GM21737 (cell line): Measurements from ENCODE around the gene GNAL.
A peak's percentile ranks its signal among the peaks of the same experiment; 100 is the strongest.
"Not testable (repeated sequence)": the region's sequence is repeated elsewhere in the genome, so short reads cannot be mapped to it uniquely, and the experiment has no call there.

ENCODE experiments used
- ATAC-seq: cut with Tn5 transposase; IDR thresholded peaks from one replicate; pipeline ENCODE4 v1.9.1; 2021; ENCODE audit warnings: mild to moderate bottlenecking, moderate library complexity; ENCODE audit not compliant: unreplicated experiment

Gene GNAL

DNA sequence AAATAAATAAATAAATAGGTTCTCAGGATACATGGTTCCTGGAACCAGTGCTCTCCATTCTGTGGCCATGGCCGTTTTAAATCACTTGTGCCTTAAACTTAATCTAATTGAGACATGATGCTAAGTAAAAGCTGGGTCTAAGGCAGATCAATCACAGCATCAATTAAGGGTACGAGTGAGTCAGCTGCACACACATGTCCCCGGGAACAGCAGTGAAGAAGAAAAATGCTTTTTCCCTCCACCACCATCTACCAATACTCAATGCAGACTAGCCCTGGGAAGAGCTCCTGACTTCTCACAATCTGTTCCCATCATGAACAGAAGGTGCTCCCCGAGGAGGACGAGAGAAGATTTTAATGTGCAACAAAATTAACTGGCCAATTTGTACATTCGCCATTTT, 155.4 kb downstream of the GNAL start:
- no peak for ATAC-seq

DNA sequence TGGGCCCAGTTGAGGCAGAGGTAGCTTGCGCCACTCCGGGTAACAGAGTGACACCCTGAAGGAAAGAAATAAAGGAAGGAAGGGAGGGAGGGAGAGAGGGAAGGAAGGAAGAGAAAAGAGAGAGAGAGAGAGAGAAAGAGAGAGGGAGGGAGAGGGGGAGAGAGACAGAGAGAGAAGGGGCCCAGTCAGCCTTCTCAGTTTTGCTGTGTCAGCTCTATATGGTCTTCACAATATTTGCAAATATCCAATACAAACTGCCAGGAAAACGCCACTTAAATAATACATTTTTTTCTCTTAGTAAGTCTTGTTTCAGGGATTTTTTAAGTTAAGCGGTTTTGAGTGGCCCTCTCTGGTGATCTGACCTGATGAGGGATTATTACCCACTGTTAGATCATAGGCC, 156.6 kb downstream of the GNAL start:
- ATAC-seq: no peak

DNA sequence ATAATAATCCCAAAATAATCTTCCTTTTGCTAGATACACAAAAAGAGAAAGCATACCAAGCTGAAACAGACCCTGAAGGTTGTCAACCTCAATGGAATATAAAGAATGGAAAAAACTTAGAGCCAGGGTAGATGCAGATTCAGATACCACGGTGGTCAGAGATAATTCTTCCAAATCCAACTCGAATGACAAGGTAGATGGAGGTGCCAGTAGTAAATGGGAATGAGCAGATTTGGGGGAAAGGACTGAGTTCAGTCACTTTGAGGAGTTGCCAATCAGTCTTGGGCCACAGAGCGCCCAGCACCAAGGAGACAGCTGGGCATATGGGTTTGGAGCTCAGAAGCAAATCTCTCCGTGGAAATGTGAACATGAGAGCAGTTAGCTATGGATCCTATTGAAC, 158.7 kb downstream of the GNAL start:
- ATAC-seq: no peak

DNA sequence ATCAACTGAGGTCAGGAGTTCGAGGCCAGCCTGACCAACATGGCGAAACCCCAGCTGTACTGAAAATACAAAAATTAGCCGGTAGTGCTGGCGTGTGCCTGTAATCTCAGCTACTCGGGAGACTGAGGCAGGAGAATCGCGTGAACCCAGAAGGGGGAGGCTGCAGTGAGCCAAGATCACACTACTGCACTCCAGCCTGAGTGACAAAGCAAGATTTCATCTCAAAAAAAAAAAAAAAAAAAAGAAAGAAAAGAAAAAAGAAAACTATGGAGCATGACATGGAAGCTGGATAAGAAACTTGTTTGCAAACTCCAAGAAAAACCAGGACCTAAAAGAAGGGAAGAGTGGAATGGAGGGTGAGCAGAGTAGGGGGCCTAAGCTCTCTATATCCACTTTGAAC, 160.2 kb downstream of the GNAL start:
- ATAC-seq: no peak

DNA sequence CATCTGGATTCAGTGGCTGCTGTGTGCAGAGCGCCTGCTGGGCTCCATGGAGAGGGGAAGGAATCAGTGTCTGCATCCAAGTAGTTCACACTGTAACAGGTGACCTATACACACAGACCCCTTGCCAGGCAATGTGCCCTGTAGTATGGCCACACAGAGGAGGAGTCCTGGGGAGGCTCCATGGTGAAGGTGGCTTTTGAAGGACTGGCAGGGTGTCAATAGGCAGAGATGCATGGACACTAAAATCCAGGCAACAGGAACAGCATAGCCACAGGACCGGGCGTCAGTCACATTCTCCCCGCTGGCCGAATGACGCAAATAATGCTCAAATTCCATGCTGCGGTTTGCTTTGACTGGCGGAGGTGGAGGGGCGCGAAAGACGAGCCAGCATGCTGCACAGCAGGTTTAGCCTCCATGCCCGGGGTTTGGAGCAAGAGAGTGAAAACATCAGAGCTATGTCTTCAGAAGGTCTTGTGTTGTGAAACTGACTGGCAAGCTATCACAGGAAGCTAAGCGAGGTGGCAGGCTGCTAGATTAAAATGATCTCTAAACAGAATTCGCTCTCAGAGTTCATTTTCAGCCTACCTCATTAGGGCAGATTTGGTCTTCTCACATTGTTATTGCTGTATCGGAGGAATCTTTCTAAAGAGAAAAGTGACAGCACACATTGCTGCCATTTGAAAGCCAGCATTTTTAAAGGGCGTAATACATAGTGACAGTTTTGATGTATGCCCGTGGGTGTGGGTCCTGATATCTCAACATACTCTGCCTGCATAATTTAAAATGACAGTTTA, 161.0 kb downstream of the GNAL start:
- no peak for ATAC-seq

DNA sequence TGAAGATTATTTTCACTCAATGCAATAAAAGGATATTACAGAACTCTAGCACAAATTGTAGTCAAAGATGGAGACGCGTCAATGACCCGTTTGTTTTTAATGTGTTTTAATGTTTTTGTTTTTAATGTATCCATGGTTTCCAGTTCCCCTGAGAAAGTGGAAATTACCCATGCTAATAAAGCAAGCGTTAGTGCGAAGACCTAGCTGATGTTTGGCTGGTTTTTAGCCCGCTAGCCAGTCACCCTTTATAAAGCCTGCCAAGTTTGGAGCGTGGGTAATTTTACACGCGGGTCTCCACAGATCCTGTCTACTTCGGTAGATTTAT, 161.7 kb downstream of the GNAL start:
- ATAC-seq: peak; percentile 16

DNA sequence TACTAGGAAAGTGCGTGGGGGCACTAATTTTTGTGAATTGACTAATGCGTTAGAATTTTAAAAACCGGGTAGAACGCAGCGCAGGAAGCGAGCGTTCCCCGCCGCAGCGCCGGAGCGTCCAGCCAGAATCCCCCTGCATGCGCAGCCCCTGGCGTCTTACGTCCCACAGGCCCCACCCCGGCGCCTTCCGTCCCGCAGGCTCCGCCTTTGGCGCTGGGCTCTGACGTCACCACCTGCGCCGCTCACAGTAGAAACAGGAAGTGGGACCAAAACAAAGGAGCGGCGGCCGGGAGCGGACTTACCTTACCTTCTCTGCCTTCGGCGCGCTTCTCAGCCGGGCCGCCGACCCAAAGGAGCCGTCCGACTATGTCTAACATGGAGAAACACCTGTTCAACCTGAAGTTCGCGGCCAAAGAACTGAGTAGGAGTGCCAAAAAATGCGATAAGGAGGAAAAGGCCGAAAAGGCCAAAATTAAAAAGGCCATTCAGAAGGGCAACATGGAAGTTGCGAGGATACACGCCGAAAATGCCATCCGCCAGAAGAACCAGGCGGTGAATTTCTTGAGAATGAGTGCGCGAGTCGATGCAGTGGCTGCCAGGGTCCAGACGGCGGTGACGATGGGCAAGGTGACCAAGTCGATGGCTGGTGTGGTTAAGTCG, 162.2 kb downstream of the GNAL start, which contains the start of gene CHMP1B:
CHMP1B (plus strand) TSS at position 268 of the 660 bp plus-strand sequence; CDS start at position 367, 99 bp downstream.
- peak; percentile 90 for ATAC-seq

DNA sequence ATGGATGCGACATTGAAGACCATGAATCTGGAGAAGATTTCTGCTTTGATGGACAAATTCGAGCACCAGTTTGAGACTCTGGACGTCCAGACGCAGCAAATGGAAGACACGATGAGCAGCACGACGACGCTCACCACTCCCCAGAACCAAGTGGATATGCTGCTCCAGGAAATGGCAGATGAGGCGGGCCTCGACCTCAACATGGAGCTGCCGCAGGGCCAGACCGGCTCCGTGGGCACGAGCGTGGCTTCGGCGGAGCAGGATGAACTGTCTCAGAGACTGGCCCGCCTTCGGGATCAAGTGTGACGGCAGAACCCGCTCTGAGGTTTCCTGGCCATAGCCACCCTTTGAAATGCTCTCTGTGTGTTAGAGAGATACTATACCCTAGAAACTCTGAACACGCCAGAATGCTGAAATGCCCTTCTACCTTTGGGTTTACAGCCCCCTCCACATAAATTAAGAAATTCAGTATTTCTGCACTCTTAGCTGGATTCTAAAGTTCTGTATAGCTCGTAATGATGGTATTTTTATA, 162.8 kb downstream of the GNAL start:
- peak; percentile 25 for ATAC-seq

DNA sequence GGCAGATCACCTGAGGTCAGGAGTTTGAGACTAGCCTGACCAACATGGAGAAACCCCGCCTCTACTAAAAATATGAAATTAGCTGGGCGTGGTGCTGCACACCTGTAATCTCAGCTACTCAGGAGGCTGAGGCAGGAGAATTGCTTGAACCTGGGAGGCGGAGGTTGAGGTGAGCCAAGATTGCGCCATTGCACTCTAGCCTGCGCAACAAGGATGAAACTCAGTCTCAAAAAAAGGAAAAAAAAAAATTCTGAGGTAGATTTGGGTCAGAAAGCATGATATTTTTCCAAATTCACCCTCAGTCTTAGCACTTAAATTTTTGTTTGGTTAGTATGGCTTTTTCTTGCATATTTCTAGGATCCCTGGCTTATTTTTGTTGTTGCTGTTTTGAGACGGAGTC, 165.5 kb downstream of the GNAL start:
- not testable (repeated sequence) for ATAC-seq

DNA sequence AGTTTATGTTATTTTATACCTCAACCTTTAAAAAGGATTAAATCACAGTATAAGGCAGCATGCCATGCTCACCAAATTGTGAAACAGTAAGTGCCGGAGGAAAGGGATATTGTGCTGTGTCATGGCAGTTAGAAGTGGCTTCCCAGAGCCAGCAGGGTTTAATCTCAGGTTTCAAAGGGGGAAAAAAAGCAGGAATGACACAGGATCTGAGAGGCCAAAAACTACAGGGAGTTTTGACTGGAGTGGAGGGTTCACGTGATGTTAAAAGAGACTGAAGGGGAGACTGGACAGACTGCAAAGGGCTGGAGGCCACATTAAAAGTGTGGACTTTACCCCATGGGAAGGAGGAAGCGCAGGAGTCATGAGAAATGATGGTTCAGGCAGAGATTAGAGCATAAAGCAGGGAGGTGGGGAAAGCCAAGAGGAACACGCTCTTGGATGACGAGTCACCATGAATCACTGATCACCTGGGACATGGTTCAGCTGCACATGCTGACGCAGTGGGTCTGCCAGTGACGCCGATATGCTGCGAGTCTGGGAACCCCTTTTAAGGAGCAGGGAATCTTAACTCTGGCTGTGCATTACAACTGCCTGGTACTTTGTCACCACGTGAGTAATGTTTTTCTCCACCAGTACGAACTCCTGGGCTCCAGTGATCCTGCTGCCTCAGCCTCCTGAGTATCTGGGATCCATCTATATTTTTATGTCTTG, 168.3 kb downstream of the GNAL start:
- ATAC-seq: no peak

DNA sequence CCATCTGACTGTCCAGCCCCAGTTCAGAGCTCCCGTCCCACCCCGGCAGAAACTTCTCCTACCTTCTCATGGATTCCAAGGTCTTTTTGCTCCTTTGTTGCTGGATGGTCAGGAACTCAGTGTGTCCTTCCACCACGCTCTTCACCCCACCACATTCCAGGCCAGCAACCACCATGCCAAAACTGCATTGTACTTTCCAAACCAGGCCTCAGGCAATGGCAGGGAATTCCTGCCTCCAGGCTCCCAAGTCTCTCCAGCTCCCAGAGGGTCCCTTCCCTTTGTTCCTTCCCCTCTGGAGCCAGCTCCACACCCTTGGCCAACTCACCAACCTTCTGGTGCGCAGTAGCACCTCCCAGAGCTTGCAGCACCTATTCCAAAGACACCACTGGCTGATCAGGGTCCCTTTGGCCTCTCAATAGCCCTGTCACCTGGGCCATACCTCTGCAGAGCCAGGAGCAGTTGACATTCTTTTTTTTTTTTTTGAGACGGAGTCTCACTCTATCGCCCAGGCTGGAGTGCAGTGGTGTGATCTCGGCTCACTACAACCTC, 170.3 kb downstream of the GNAL start:
- ATAC-seq: no peak

DNA sequence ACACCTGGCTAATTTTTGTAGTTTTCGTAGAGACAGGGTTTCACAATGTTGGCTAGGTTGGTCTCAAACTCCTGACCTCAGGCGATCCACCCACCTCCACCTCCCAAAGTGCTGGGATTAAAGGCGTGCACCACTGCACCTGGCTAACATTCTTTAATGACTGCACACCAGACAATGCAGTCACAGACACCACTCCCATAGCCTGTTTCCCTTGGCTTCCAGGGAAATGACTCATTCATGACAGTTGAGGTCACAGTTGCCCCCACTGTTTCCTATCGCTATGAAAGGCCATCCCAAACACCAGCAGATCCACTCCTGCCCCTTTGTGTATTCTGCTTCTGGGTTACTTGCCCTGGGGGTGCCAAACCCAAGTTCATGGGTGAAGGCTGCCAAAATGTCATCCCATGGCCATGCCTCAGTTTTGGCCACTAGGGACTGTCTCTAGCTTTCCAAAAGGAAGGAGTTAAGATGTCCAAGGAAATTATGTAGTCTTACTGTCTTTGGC, 170.9 kb downstream of the GNAL start:
- no peak for ATAC-seq

DNA sequence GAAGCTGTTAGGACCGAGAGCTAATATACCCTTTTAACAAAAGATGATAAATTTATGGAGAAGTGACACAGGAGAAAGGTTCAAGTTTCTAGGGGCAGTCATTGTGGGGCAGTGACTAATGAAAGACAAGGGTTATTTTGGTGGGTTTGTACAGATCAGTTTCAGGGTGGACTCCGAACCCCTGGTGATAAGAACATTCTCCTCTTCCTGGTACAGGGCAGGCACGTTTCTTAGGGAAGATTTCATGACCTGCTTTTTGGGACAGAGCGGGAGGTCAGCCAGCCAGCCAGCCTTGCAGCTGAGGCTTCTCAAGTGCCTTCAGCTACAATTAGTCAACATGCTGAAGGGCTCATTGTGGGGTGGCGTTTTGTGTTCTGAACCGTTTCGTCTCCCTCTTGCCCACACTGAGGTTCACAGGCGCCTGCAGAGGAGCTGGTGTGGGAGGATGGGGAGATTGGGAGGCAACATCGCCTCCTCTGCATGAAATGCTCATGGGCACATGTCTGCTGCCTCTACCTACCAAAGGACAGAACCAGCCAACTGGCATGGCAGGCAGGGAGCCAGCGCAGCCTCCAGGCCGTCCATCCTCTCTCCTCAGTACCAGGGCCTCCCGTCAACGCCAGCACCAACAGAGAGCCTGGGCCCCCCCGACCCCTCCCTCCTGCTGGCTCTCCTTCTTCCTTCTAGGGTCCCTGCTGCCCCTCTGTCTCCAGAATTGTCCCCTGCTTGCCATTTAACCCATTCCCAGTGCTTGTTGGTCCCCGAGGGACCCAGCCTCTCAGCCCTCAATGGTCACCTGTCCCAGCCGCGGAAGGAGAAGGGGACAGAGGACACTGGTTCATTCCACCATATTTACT, 171.8 kb downstream of the GNAL start:
- no peak for ATAC-seq

DNA sequence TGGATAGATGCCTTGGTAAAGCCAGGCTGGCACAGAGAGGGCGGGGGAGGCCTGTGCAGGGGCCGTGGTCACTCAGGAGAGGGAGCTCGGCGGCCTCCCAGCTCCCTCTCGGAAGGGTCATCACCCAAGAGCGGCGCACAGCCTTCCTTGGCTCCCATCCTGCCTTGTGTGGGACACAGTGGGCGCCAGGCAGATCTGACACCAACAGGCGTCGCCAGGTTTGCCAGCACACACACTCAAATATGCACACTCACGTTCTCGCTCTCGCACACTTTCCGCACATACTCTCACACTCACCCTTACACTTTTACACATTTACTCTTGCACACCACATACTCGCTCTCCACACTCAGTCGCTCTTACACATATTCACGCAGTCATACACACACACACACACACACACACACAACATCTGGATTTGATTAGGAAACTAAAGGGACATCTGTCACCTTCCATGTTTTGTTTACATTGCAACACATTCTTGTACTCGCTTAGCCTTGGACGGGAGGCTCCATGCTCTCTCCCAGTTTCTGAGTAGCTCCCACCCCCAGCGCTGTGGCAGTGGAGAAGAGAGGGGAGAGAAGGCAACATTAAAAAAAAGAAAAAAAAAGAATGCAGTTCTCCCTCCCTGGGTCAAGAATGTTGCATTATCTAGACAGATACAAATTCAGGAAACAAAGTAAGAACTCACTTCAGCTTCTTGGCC, 172.7 kb downstream of the GNAL start:
- ATAC-seq: no peak

DNA sequence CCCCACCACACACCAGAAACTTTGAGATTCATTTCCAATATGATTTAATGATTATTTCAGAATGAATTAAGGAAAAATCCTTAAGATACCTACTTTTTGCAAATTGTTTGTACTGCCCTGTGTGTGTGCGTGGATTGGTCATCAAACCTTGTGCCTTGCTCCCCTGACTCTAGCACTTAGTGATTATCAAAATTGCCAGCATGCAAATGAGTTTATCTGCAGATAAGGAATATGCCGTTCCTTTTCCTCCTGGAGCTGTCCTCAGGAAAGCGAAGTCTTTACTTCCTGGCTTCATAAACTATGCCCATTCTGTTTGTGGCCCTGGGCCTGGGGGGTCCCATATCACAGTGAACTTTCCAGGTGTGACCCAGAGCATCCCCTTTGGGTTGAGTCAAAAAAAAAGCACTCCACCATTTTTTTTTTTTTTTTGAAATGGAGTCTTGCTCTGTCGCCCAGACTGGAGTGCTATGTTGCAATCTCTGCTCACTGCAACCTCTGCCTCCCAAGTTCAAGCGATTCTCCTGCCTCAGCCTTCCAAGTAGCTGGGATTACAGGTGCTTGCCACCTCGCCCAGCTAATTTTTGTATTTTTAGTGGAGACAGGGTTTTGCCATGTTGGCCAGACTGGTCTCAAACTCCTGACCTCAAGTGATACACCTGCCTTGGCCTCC, 173.5 kb downstream of the GNAL start:
- ATAC-seq: no peak

DNA sequence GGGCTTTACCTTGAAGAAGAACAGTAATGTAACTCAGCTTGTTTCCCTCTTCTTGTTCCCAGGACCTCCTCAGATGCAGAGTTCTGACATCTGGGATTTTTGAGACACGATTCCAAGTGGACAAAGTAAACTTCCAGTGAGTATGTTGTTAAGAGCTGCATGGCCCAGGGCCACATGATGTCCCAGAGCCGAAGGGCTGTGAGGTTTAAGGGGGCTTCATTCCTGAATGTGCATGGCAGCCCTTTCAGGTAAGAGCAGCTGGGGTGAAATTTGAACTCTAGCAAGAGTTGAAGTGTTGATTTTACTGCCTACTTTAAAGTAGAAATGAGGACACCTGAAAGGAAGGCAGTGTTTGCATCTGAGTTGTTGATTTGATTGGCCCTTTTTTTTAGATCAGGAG, 175.4 kb downstream of the GNAL start:
- no peak for ATAC-seq

DNA sequence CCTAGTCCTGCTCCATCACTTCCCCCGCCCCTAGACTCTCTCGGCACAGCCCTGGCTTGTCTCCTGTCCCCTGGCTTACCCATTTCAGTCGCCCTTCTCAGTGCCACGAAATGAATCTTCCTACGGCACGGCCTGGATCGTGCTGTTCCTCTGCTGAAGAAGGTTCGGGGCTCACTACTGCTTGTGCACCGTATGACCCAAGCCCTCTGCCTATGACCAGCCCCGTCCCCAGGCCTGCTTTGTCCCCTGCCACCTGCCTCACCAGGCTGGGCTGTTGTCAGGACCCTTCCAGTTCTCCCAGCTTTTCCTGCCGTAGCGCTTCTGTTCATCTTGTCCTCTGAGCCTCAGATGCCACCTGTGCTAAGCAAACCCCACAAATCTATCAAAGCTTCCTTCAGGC, 176.0 kb downstream of the GNAL start:
- ATAC-seq: no peak

DNA sequence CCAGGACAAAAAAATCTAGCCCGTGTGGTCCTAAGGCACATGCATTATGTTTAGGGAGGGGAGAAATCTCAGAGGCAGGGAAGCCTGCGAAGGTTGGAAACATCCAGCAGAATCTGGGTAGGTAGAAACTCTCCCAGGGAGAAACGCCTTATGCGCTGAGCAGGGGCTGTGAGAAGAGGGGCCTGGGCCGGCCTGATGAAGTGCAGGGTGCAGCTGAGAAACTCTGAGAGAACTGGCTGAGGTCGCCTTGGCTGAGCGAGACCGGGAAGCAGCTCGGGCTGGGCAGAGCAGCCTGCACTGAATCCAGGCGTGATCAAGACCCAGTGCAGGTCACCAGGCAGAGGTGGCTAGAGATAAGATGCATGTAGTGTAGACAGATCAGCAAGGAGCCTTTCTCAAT, 177.3 kb downstream of the GNAL start:
- ATAC-seq: no peak

DNA sequence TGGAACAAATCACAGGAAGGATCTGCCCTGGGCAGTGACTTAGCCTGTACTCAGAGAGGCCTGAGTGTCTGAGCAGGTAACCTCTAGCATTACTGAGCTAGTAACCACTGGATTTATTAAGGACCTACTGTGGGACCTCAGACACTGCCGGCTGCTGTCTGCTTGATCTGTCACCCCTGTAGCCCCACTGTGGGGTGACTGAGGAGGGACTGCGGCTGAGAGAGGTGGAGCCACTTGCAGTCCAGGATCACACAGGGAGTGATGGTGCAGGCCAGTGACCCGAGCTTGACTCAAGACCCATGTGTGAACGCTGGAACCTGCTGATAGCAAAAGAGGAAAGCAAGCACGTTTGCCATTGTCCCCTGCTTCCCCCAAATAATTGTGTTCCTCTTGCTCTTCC, 177.7 kb downstream of the GNAL start:
- no peak for ATAC-seq
